Pancreas (tissue), 10 donors: ENCODE results near the gene F11R. TPM values are rescaled to one million over a fixed set of nuclear protein-coding genes. Genes with fewer than 3 reads are reported as not detected.
A peak's percentile ranks its signal among the peaks of the same experiment; 100 is the strongest.

Source experiments
- ATAC-seq, 4 donors: fragments of 200-7000 bp; cut with Tn5 transposase; one replicate each; pipeline versions ENCODE4 v1.8.0 to v1.9.1; 2020; ENCODE audit warnings: mild to moderate bottlenecking in 4 of 4, moderate library complexity in 4 of 4
- DNase-seq, 6 donors: peaks; one replicate each; pipeline ENCODE4 v3.0.0-alpha.2; 2020
- FAIRE-seq: peaks from 2 replicates; lab custom pipeline; 2012; peaks lifted over from hg19 to GRCh38; lab: Jason Lieb, UNC
- H3K27ac ChIP-seq, 4 donors: fragments of 200-600 bp; sonication (generic); 1 replicate in 3 of 4; 2 replicates in 1 of 4; pipeline versions ENCODE4 v1.5.0 to v1.8.0; 2020
- H3K27me3 ChIP-seq, 4 donors: fragments of 200-600 bp; one replicate each; pipeline ENCODE4 v1.8.0; 2021
- H3K36me3 ChIP-seq, 3 donors: fragments of 200-600 bp; sonication (generic) in 1 of 3; one replicate each; pipeline versions ENCODE4 v1.5.0 to v1.8.0; 2020 to 2021
- H3K4me1 ChIP-seq, 3 donors: fragments of 200-600 bp; one replicate each; pipeline ENCODE4 v1.8.0; 2021
- H3K4me3 ChIP-seq, 4 donors: fragments of 200-600 bp; sonication (generic) in 2 of 4; one replicate each; pipeline versions ENCODE4 v1.5.0 to v1.8.0; 2020 to 2021
- H3K9me3 ChIP-seq, 4 donors: fragments of 200-600 bp; one replicate each; pipeline ENCODE4 v1.8.0; 2021
- CTCF ChIP-seq, 4 donors: fragments of 200-600 bp; sonication (generic) in 3 of 4; IDR thresholded peaks; one replicate each; pipeline versions ENCODE4 v1.5.0 to v1.8.0; 2021; ENCODE audit warnings: antibody characterized with exemption in 4 of 4
- WGBS, 2 donors: extraction: QIAGEN DNeasy Blood & Tissue Kit; methylation state at CpG; one replicate each; pipeline ENCODE4 v1.1.7; 2013; 5-methylcytosine and 5-hydroxymethylcytosine counted together
- intact Hi-C, 3 donors: fragments of 100-400 bp; cut with DNase I; formaldehyde crosslinking; loops; one replicate each; pipeline versions ENCODE4 v1.11.1 to v1.14.2; 2022
- polyA plus RNA-seq, 2 donors: library from polyadenylated mRNA; stranded (reverse); fragments of 200-250 nt; gene quantifications; one replicate each; pipeline ENCODE4 v1.2.3, GENCODE V29; 2013
- total RNA-seq, 6 donors: library from RNA; stranded (reverse); fragmentation: NEBNext Ultra II Directional in 4 of 6; extraction: Animal tissue kit (Norgen Biotek cat#: 25700) in 4 of 6; gene quantifications; one replicate each; pipeline versions ENCODE4 v1.2.1 to v1.2.4, GENCODE V29; 2021 to 2023
- donor health status: healthy with polysubstance abuse.
- donor health status: DM: no; HTN: no; CAD: no; lungs with moderate emphysema.
- donor health status: DM: no; HTN: no; CAD: no.
- donor health status: control.
- donor health status: control.
- donor health status: Bipolar disorder and iron deficiency.
- donor health status: DM: yes; HTN: yes; CAD: no.
- donor health status: DM: no; HTN: no; CAD: no.
- donor health status: DM: no; HTN: no; CAD: no.
- donor health status: DM: yes; HTN: yes; CAD: no.

The F11R gene
- total and polyA plus RNA-seq, 8 donors = 22.7 to 59.5 (median 36.9) TPM

- no peak for FAIRE-seq
- DNase-seq = peak in 1 of 6 donors; percentile 31
- 73% methylated on average over 4 of the region's 4 CpGs for WGBS, 2 donors
- Histone ChIP-seq H3K36me3 (no peaks in the 10 kb centered on the region), H3K27ac (no peak overlapping the region), H3K4me1 (no peaks in the 10 kb centered on the region), H3K27me3 (no peaks in the 10 kb centered on the region), H3K4me3 (no peak overlapping the region), H3K9me3 (no peaks in the 10 kb centered on the region)
- ATAC-seq = no peak
- no peak for TF ChIP-seq CTCF (IDR thresholded peaks at IDR 0.05)
- intact Hi-C loops = no loop called here
These were observed 33.3 kb upstream of the F11R start for GRCh38 chr1:161054232-161054631.

GRCh38 chr1:161052899-161053298, 31.9 kb upstream of the F11R start:
- DNase-seq (no peak), FAIRE-seq (no peak), ATAC-seq (no peak)
- WGBS, 2 donors = 71 to 74% methylated on average over 3 of the region's 3 CpGs
- Histone ChIP-seq H3K9me3 (no peaks in the 10 kb centered on the region), H3K4me1 (no peaks in the 10 kb centered on the region), H3K27me3 (no peaks in the 10 kb centered on the region), H3K27ac (no peak overlapping the region), H3K36me3 (no peaks in the 10 kb centered on the region), H3K4me3 (no peak overlapping the region)
- intact Hi-C loops = no loop called here
- no peak for TF ChIP-seq CTCF (IDR thresholded peaks at IDR 0.05)

GRCh38 chr1:161051219-161051618, 30.3 kb upstream of the F11R start:
- H3K27ac ChIP-seq = no peak overlapping the region
- no peaks in the 10 kb centered on the region for H3K9me3 ChIP-seq
- no peaks in the 10 kb centered on the region for H3K4me1 ChIP-seq
- DNase-seq = no peak
- no peak for TF ChIP-seq CTCF (IDR thresholded peaks at IDR 0.05)
- intact Hi-C loops = no loop called here
- 81 to 82% methylated on average over 10 of the region's 10 CpGs for WGBS, 2 donors
- H3K4me3 ChIP-seq = no peak overlapping the region
- no peak for FAIRE-seq
- ATAC-seq = no peak
- no peaks in the 10 kb centered on the region for H3K27me3 ChIP-seq
- H3K36me3 ChIP-seq = no peaks in the 10 kb centered on the region

GRCh38 chr1:161048949-161049722, 28.2 kb upstream of the F11R start:
- ATAC-seq = no peak
- Histone ChIP-seq H3K27me3 (no peaks in the 10 kb centered on the region), H3K27ac (no peak overlapping the region), H3K4me1 (peaks cover 0 to 4% (median 3%) of the 10 kb centered on the region in 3 donors), H3K4me3 (no peak overlapping the region), H3K36me3 (no peaks in the 10 kb centered on the region), H3K9me3 (no peaks in the 10 kb centered on the region)
- no peak for FAIRE-seq
- DNase-seq = no peak
- no peak for TF ChIP-seq CTCF (IDR thresholded peaks at IDR 0.05)
- intact Hi-C loops = no loop called here
- 89 to 92% methylated on average over 5 of the region's 5 CpGs for WGBS, 2 donors
